Prostate gland (tissue), 2 donors: Measurements from ENCODE around the gene DENND4C. TPM values are rescaled to one million over a fixed set of nuclear protein-coding genes. Genes with fewer than 3 reads are reported as not detected.

Experiments used
- DNase-seq: peaks from one replicate; pipeline ENCODE4 v3.0.0-alpha.2; 2019; ENCODE audit warnings: low spot score
- H3K27ac ChIP-seq, 2 donors: fragments of 200-600 bp; sonication (generic); 2 replicates each; pipeline ENCODE4 v1.5.1; 2017 to 2019
- H3K27me3 ChIP-seq: fragments of 200-600 bp; sonication (generic); replicated peaks from 2 replicates; pipeline ENCODE4 v1.5.1; 2019; ENCODE audit not compliant: insufficient read depth
- H3K36me3 ChIP-seq, 2 donors: fragments of 200-600 bp; sonication (generic); 1 replicate in 1 of 2; 2 replicates in 1 of 2; pipeline versions ENCODE4 v1.5.1 to v1.8.1; 2017 to 2019
- H3K4me1 ChIP-seq: fragments of 200-600 bp; sonication (generic); replicated peaks from 2 replicates; pipeline ENCODE4 v1.5.1; 2019
- H3K4me3 ChIP-seq, 2 donors: fragments of 200-600 bp; sonication (generic); 2 replicates each; pipeline ENCODE4 v1.5.1; 2017 to 2019
- H3K9me3 ChIP-seq: fragments of 200-600 bp; sonication (generic); 2 replicates; pipeline ENCODE4 v1.5.1; 2017
- CTCF ChIP-seq, 4 experiments: fragments of 200-600 bp in 2 of 4; fragments of 450-650 bp in 2 of 4; sonication (generic) in 2 of 4; IDR thresholded peaks; 1 replicate in 3 of 4; 2 replicates in 1 of 4; pipeline ENCODE4 v1.5.1; 2016 to 2019; ENCODE audit warnings: antibody characterized with exemption in 4 of 4, mild to moderate bottlenecking in 2 of 4, moderate library complexity in 2 of 4
- POLR2A ChIP-seq: fragments of 450-650 bp; IDR thresholded peaks from one replicate; pipeline ENCODE4 v1.6.1; 2016; ENCODE audit warnings: antibody characterized with exemption, mild to moderate bottlenecking
- POLR2AphosphoS5 ChIP-seq: sonication (generic); formaldehyde crosslinking; IDR thresholded peaks from one replicate; pipeline ENCODE4 v1.6.1; 2017; ENCODE audit warnings: antibody characterized with exemption
- WGBS: methylation state at CpG from one replicate; pipeline ENCODE4 v1.1.5; 2018; 5-methylcytosine and 5-hydroxymethylcytosine counted together
- intact Hi-C: fragments of 100-400 bp; cut with DNase I; formaldehyde crosslinking; loops from one replicate; pipeline ENCODE4 v1.14.2; 2022
- total RNA-seq, 2 donors: library from RNA; depleted of rRNA; stranded (reverse); fragments of >200 nt; gene quantifications; one replicate each; pipeline ENCODE4 v1.1.0, GENCODE V29; 2016

The DENND4C gene
- total RNA-seq, 2 donors from 2014 or later = 71.4 to 104 TPM

GRCh38 chr9:19298436-19299000 lies 68.0 kb downstream of the DENND4C start:
- Histone ChIP-seq H3K27me3 (no peaks in the 10 kb centered on the region), H3K4me1 (no peaks in the 10 kb centered on the region), H3K27ac (no peak overlapping the region), H3K9me3 (no peaks in the 10 kb centered on the region), H3K4me3 (no peak overlapping the region), H3K36me3 (no peaks in the 10 kb centered on the region)
- intact Hi-C loops = no loop called here
- TF ChIP-seq CTCF (IDR thresholded peaks at IDR 0.05) (no peak), POLR2AphosphoS5 (no peak), POLR2A (no peak)
- WGBS = 89% methylated on average over 2 of the region's 2 CpGs
- no peak for DNase-seq

- no peak for TF ChIP-seq POLR2A
- TF ChIP-seq CTCF (IDR thresholded peaks at IDR 0.05) = no peak
- no peak for TF ChIP-seq POLR2AphosphoS5
- H3K36me3 ChIP-seq = no peaks in the 10 kb centered on the region
- no peak overlapping the region for H3K27ac ChIP-seq
- WGBS = 72% methylated on average over 1 of the region's 1 CpG
- H3K9me3 ChIP-seq = no peaks in the 10 kb centered on the region
- intact Hi-C loops = no loop called here
- no peak for DNase-seq
- H3K4me1 ChIP-seq = no peaks in the 10 kb centered on the region
- no peaks in the 10 kb centered on the region for H3K27me3 ChIP-seq
- no peak overlapping the region for H3K4me3 ChIP-seq
Observed at GRCh38 chr9:19303216-19303615, 72.7 kb downstream of the DENND4C start.

GRCh38 chr9:19306568-19306967 lies 76.1 kb downstream of the DENND4C start:
- WGBS = 97% methylated on average over 5 of the region's 5 CpGs
- no peaks in the 10 kb centered on the region for H3K27me3 ChIP-seq
- TF ChIP-seq POLR2A = no peak
- TF ChIP-seq POLR2AphosphoS5 = no peak
- TF ChIP-seq CTCF (IDR thresholded peaks at IDR 0.05) = no peak
- H3K4me1 ChIP-seq = no peaks in the 10 kb centered on the region
- H3K4me3 ChIP-seq = no peak overlapping the region
- no peak overlapping the region for H3K27ac ChIP-seq
- no peaks in the 10 kb centered on the region for H3K9me3 ChIP-seq
- DNase-seq = no peak
- no peaks in the 10 kb centered on the region for H3K36me3 ChIP-seq
- intact Hi-C loops = no loop called here

GRCh38 chr9:19310246-19310645 lies 79.8 kb downstream of the DENND4C start:
- 92% methylated on average over 1 of the region's 1 CpG for WGBS
- TF ChIP-seq CTCF (IDR thresholded peaks at IDR 0.05) (no peak), POLR2A (no peak), POLR2AphosphoS5 (no peak)

GRCh38 chr9:19313573-19313972 lies 83.1 kb downstream of the DENND4C start:
- Histone ChIP-seq H3K36me3 (no peaks in the 10 kb centered on the region), H3K4me3 (no peak overlapping the region), H3K27ac (no peak overlapping the region), H3K27me3 (no peaks in the 10 kb centered on the region), H3K4me1 (no peaks in the 10 kb centered on the region), H3K9me3 (no peaks in the 10 kb centered on the region)
- no peak for TF ChIP-seq POLR2AphosphoS5
- intact Hi-C loops = no loop called here
- DNase-seq = no peak
- 46% methylated on average over 3 of the region's 3 CpGs for WGBS

More at GRCh38 chr9:19310246-19310645, 79.8 kb downstream of the DENND4C start:
- intact Hi-C loops = no loop called here
- H3K4me3 ChIP-seq = no peak overlapping the region
- no peaks in the 10 kb centered on the region for H3K27me3 ChIP-seq
- H3K27ac ChIP-seq = no peak overlapping the region
- no peaks in the 10 kb centered on the region for H3K36me3 ChIP-seq
- DNase-seq = no peak
- H3K9me3 ChIP-seq = no peaks in the 10 kb centered on the region
- no peaks in the 10 kb centered on the region for H3K4me1 ChIP-seq
